Measurements from ENCODE around the gene COL15A1. TPM values are rescaled to one million over a fixed set of nuclear protein-coding genes. Genes with fewer than 3 reads are reported as not detected.

Gene COL15A1
- total and polyA plus RNA-seq, 8 donors, result 10.7 to 173 (median 27.8) TPM

GRCh38 chr9:99075246-99075912 lies 131.7 kb downstream of the COL15A1 start:
- TF ChIP-seq EP300 (IDR thresholded peaks at IDR 0.05) (no peak), POLR2AphosphoS5 (IDR thresholded peaks at IDR 0.05) (no peak)
- TF ChIP-seq, protein P1, sequence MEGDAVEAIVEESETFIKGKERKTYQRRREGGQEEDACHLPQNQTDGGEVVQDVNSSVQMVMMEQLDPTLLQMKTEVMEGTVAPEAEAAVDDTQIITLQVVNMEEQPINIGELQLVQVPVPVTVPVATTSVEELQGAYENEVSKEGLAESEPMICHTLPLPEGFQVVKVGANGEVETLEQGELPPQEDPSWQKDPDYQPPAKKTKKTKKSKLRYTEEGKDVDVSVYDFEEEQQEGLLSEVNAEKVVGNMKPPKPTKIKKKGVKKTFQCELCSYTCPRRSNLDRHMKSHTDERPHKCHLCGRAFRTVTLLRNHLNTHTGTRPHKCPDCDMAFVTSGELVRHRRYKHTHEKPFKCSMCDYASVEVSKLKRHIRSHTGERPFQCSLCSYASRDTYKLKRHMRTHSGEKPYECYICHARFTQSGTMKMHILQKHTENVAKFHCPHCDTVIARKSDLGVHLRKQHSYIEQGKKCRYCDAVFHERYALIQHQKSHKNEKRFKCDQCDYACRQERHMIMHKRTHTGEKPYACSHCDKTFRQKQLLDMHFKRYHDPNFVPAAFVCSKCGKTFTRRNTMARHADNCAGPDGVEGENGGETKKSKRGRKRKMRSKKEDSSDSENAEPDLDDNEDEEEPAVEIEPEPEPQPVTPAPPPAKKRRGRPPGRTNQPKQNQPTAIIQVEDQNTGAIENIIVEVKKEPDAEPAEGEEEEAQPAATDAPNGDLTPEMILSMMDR (IDR thresholded peaks at IDR 0.05), result no peak
- intact Hi-C loops (cut with DNase I; ENCODE audit: low total_unique reads), result no loop called here
- 37 to 57% (median 45%) methylated on average over 6 of the region's 6 CpGs for WGBS, 5 donors
- Histone ChIP-seq H3K36me3 (no peaks in the 10 kb centered on the region), H3K4me3 (no peak overlapping the region), H3K27ac (no peak overlapping the region), H3K27me3 (no peaks in the 10 kb centered on the region), H3K9me3 (no peaks in the 10 kb centered on the region), H3K4me1 (peaks cover 0 to 11% (median 5%) of the 10 kb centered on the region in 4 donors)
- no peak for DNase-seq

GRCh38 chr9:99076030-99076429 lies 132.3 kb downstream of the COL15A1 start:
- no peak for DNase-seq
- intact Hi-C loops (cut with DNase I; ENCODE audit: low total_unique reads), result no loop called here
- WGBS, 5 donors, result 87 to 93% (median 91%) methylated on average over 4 of the region's 4 CpGs
- H3K4me3 ChIP-seq, result no peak overlapping the region
- no peaks in the 10 kb centered on the region for H3K36me3 ChIP-seq
- no peaks in the 10 kb centered on the region for H3K9me3 ChIP-seq
- no peak overlapping the region for H3K27ac ChIP-seq
- TF ChIP-seq POLR2A (IDR thresholded peaks at IDR 0.05), result no peak
- TF ChIP-seq EP300 (IDR thresholded peaks at IDR 0.05), result no peak
- TF ChIP-seq POLR2AphosphoS5 (IDR thresholded peaks at IDR 0.05), result no peak
- TF ChIP-seq, protein P1 (IDR thresholded peaks at IDR 0.05), result no peak
- H3K27me3 ChIP-seq, result no peaks in the 10 kb centered on the region
- H3K4me1 ChIP-seq, result peaks cover 0 to 11% (median 5%) of the 10 kb centered on the region in 4 donors

DNA sequence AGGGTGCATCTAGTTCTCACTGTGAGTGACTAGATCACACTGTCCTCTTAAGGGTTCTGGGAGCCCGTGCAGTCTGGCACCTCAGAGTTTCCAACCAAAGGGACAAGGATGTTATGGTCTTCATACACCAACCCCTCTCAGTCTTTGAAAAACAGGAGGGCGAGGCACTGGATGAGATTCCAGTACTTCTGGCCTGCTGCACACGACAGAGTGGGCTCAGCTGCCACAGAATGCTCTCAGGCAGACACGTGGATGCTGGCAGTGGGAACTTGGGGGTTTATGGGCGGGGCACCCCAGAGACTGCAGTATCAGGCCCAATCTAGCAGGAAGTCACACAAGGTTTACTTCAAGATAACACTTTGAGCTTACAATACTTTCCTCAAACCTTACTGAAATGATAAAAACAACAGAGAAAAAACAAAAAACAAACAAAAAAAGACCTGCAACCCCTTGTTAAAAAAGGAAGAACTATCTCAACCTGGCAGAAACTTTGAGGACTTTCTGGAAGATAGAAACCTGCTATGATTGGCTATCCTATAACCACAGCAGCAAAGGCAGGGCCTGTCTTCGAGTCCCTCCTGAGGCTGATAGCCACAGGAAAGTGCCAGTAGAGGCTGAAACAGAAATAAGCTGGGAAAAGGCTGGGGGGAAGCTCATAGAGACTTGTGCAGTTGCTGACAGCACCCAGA lies 132.9 kb downstream of the COL15A1 start:
- H3K27ac ChIP-seq, result peak overlapping the region in 1 of 5 donors; percentile 17
- H3K4me1 ChIP-seq, result peaks cover 0 to 11% (median 5%) of the 10 kb centered on the region in 4 donors
- H3K9me3 ChIP-seq, result no peaks in the 10 kb centered on the region
- WGBS, 5 donors, result 35 to 43% (median 36%) methylated on average over 6 of the region's 6 CpGs
- peak in 1 of 2 donors; percentile 45 for DNase-seq
- intact Hi-C loops (cut with DNase I; ENCODE audit: low total_unique reads), result no loop called here
- TF ChIP-seq, protein P1 (IDR thresholded peaks at IDR 0.05), result no peak
- TF ChIP-seq POLR2A (IDR thresholded peaks at IDR 0.05) (no peak), POLR2AphosphoS5 (IDR thresholded peaks at IDR 0.05) (no peak), EP300 (IDR thresholded peaks at IDR 0.05) (no peak)
- H3K36me3 ChIP-seq, result no peaks in the 10 kb centered on the region
- H3K4me3 ChIP-seq, result no peak overlapping the region
- H3K27me3 ChIP-seq, result no peaks in the 10 kb centered on the region

DNA sequence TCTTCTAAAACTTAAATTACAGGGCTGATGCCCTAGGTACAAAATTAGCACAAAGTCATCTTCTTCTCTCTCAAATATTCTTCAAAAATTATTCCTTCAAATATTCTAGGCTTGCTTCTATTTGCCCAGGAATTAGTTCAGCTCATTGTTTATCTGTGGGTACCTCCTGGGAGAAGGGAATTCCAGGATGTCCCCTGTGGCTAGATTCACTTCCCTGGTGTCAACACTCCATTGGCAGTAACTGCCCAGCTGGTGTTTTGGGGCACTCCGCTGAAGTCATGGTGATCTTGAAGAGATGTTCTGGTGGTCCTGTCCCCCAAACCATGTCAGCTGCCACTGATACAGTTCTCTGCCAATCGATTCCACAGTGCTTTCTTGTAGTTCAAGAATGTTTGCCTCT lies 135.0 kb downstream of the COL15A1 start:
- H3K36me3 ChIP-seq, result no peaks in the 10 kb centered on the region
- 76 to 93% (median 79%) methylated on average over 2 of the region's 2 CpGs for WGBS, 5 donors
- no peaks in the 10 kb centered on the region for H3K9me3 ChIP-seq
- no peak for DNase-seq
- H3K27ac ChIP-seq, result no peak overlapping the region
- no peak overlapping the region for H3K4me3 ChIP-seq
- intact Hi-C loops (cut with DNase I; ENCODE audit: low total_unique reads), result no loop called here
- H3K27me3 ChIP-seq, result peaks cover 0 to 6% (median 0%) of the 10 kb centered on the region in 3 donors
- H3K4me1 ChIP-seq, result peaks cover 0 to 11% (median 5%) of the 10 kb centered on the region in 4 donors
- TF ChIP-seq POLR2A (IDR thresholded peaks at IDR 0.05), result no peak
- no peak for TF ChIP-seq POLR2AphosphoS5 (IDR thresholded peaks at IDR 0.05)
- no peak for TF ChIP-seq EP300 (IDR thresholded peaks at IDR 0.05)
- TF ChIP-seq, protein P1 (IDR thresholded peaks at IDR 0.05), result no peak

Data from stomach (tissue), 9 donors.